Myometrial cell (primary cell): ENCODE measurements around the gene SMPD4. TPM values are rescaled to one million over a fixed set of nuclear protein-coding genes. Genes with fewer than 3 reads are reported as not detected.

Experiments used
- total RNA-seq: library from RNA; depleted of rRNA; stranded (reverse); fragments of >200 nt; gene quantifications from 2 replicates; pipeline ENCODE4 v1.2.3, GENCODE V29; 2015

The SMPD4 gene
- 42.2 and 47.6 TPM in 2 replicates for total RNA-seq

GRCh38 chr2:130181325-130181879 lies at the start of gene SMPD4:
Gene SMPD4, minus strand, starts transcription at chr2:130181602. Its CDS starts 5,010 bp downstream, at chr2:130176592.

GRCh38 chr2:130198343-130198742 lies 16.9 kb upstream of the SMPD4 start, which contains the start of gene TUBA3E:
Gene TUBA3E, minus strand, starts transcription at chr2:130198439. Its CDS starts 79 bp downstream, at chr2:130198360.

GRCh38 chr2:130181880-130182682 lies 679 bp upstream of the SMPD4 start, which contains the start of gene MZT2B:
Gene MZT2B, plus strand, starts transcription at chr2:130182262. Its CDS starts 21 bp downstream, at chr2:130182283.

GRCh38 chr2:130145006-130145414 lies 36.4 kb downstream of the SMPD4 start, which contains the start of gene CCDC74B:
Gene CCDC74B, minus strand, starts transcription at chr2:130145112. Its CDS starts 116 bp downstream, at chr2:130144996.

GRCh38 chr2:130129120-130129829 lies 52.1 kb downstream of the SMPD4 start, which contains the start of gene POTEF:
Gene POTEF, minus strand, starts transcription at chr2:130129222. Its CDS starts 8,707 bp downstream, at chr2:130120515.

Other genes starting within 250 kb of the SMPD4 start
- not detected in 2 replicates for gene RAB6C, start 201.9 kb downstream of the SMPD4 start, total RNA-seq
- gene POTEF, start 52.4 kb downstream of the SMPD4 start, total RNA-seq, result not detected in 2 replicates
- 10.6 and 11.2 TPM in 2 replicates for gene CCDC74B, start 36.5 kb downstream of the SMPD4 start, total RNA-seq
- 222 and 261 TPM in 2 replicates for gene MZT2B, start 660 bp upstream of the SMPD4 start, total RNA-seq
- not detected in 2 replicates for gene TUBA3E, start 16.8 kb upstream of the SMPD4 start, total RNA-seq
- gene IMP4, start 161.3 kb upstream of the SMPD4 start, total RNA-seq, result 93.8 and 121 TPM in 2 replicates
- gene PTPN18, start 174.5 kb upstream of the SMPD4 start, total RNA-seq, result 13.8 and 22.2 TPM in 2 replicates